ENCODE results near the gene RHCG. TPM values are rescaled to one million over a fixed set of nuclear protein-coding genes. Genes with fewer than 3 reads are reported as not detected.

The RHCG gene
- total and polyA plus RNA-seq, 4 donors, result 0.08 to 0.19 (median 0.15) TPM

DNA sequence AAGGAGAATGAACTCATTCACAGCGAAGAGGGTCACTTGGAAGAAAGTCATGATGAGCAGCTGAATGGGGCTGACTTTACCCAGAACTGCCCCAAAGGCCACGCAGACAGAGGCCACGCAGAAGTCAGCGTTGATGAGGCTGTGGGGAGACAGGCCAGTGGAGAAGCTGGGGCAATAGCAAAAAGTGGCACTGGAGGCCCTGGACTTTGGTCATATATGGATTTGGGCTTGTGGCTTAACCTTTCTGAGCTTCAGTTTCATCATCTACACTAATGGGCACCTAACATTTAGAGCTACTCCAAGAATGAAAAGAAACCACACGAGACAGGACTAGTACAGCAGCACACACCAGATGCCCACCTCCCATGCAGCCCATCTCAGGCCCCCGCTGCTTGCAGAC lies 13.3 kb downstream of the RHCG start:
- no peaks in the 10 kb centered on the region for H3K27me3 ChIP-seq (ENCODE audit: control insufficient read depth in 4 of 4, insufficient read depth in 4 of 4, low read length in 3 of 4)
- peaks cover 0 to 8% (median 2%) of the 10 kb centered on the region in 4 donors for H3K36me3 ChIP-seq (ENCODE audit: control insufficient read depth in 4 of 4, insufficient read depth in 3 of 4, low read depth in 1 of 4, low read length in 3 of 4)
- H3K9me3 ChIP-seq (ENCODE audit: control insufficient read depth in 4 of 4, low read length in 3 of 4), result no peaks in the 10 kb centered on the region
- no peak overlapping the region for H3K27ac ChIP-seq (ENCODE audit: low read depth in 1 of 2, low read length in 2 of 2)
- no peak overlapping the region for H3K4me3 ChIP-seq (ENCODE audit: low read depth in 1 of 3, low read length in 3 of 3)
- WGBS, result 68% methylated on average over 6 of the region's 6 CpGs
- H3K9ac ChIP-seq (ENCODE audit: low read depth in 1 of 2, low read length in 2 of 2), result no peak overlapping the region
- DNase-seq (ENCODE audit: low spot score), result no peak
- TF ChIP-seq, protein P1, sequence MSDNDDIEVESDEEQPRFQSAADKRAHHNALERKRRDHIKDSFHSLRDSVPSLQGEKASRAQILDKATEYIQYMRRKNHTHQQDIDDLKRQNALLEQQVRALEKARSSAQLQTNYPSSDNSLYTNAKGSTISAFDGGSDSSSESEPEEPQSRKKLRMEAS (IDR thresholded peaks at IDR 0.05), result no peak
- TF ChIP-seq HNF4A (conservative IDR thresholded peaks at IDR 0.05), result peak; percentile 65 to 78
- H3K4me1 ChIP-seq (ENCODE audit: control insufficient read depth in 4 of 4, insufficient read depth in 4 of 4, low read length in 3 of 4), result peaks cover 0 to 11% (median 3%) of the 10 kb centered on the region in 4 donors

DNA sequence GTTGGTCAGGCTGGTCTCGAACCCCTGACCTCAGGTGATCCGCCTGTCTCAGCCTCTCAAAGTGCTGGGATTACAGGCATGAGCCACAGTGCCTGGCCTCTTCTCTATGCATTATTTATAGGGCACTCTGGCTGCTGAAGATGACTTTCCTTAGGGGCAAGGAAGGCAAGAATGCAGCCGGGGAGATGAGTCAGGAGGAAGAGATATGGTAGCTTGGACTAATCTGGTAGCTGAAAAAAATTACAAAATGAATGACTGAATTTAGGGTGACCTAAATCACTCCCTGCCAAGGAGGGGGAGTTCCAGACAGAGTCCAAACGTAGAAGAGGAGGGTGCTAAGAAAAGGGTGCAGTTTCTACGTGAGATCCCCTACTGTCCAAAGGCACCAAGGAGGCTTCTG lies 14.2 kb downstream of the RHCG start:
- no peak for DNase-seq (ENCODE audit: low spot score)
- Histone ChIP-seq H3K9me3 (ENCODE audit: control insufficient read depth in 4 of 4, low read length in 3 of 4) (no peaks in the 10 kb centered on the region), H3K4me1 (ENCODE audit: control insufficient read depth in 4 of 4, insufficient read depth in 4 of 4, low read length in 3 of 4) (peaks cover 0 to 11% (median 3%) of the 10 kb centered on the region in 4 donors), H3K27ac (ENCODE audit: low read depth in 1 of 2, low read length in 2 of 2) (no peak overlapping the region), H3K27me3 (ENCODE audit: control insufficient read depth in 4 of 4, insufficient read depth in 4 of 4, low read length in 3 of 4) (no peaks in the 10 kb centered on the region), H3K36me3 (ENCODE audit: control insufficient read depth in 4 of 4, insufficient read depth in 3 of 4, low read depth in 1 of 4, low read length in 3 of 4) (peaks cover 0 to 8% (median 2%) of the 10 kb centered on the region in 4 donors), H3K4me3 (ENCODE audit: low read depth in 1 of 3, low read length in 3 of 3) (no peak overlapping the region), H3K9ac (ENCODE audit: low read depth in 1 of 2, low read length in 2 of 2) (no peak overlapping the region)
- WGBS, result 84% methylated on average over 5 of the region's 5 CpGs
- TF ChIP-seq SP1 (IDR thresholded peaks at IDR 0.05) (no peak), EGR1 (IDR thresholded peaks at IDR 0.05; ENCODE audit: low read depth in 2 of 2) (no peak), TAF1 (conservative IDR thresholded peaks at IDR 0.05) (no peak), HNF4G (IDR thresholded peaks at IDR 0.05) (no peak), NR2F2 (IDR thresholded peaks at IDR 0.05) (no peak), RXRA (IDR thresholded peaks at IDR 0.05) (no peak), FOXA1 (IDR thresholded peaks at IDR 0.05) (no peak), YY1 (IDR thresholded peaks at IDR 0.05) (no peak)
- TF ChIP-seq, protein P1 (IDR thresholded peaks at IDR 0.05), result no peak

DNA sequence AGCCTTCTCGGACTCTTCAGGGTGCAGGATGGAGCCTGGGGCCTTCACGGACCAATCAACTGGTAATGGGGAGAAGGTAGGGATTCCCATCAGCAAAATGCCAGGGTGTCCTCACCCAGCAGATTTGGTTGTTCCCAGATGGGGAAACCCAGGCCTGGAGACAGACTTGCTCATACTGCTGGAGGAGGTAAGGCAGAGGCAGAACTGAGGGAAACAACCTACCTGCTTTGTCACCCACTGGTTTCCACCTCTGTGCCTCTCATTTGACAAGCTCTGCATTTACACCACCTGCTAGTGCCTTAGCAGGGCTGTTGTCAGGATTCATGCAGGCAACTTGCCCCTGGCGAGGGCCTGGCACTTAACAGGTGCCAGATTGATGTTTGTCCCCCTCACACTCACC lies 15.9 kb downstream of the RHCG start:
- TF ChIP-seq, protein P2, sequence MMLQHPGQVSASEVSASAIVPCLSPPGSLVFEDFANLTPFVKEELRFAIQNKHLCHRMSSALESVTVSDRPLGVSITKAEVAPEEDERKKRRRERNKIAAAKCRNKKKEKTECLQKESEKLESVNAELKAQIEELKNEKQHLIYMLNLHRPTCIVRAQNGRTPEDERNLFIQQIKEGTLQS (IDR thresholded peaks at IDR 0.05), result no peak
- TF ChIP-seq, protein P3, sequence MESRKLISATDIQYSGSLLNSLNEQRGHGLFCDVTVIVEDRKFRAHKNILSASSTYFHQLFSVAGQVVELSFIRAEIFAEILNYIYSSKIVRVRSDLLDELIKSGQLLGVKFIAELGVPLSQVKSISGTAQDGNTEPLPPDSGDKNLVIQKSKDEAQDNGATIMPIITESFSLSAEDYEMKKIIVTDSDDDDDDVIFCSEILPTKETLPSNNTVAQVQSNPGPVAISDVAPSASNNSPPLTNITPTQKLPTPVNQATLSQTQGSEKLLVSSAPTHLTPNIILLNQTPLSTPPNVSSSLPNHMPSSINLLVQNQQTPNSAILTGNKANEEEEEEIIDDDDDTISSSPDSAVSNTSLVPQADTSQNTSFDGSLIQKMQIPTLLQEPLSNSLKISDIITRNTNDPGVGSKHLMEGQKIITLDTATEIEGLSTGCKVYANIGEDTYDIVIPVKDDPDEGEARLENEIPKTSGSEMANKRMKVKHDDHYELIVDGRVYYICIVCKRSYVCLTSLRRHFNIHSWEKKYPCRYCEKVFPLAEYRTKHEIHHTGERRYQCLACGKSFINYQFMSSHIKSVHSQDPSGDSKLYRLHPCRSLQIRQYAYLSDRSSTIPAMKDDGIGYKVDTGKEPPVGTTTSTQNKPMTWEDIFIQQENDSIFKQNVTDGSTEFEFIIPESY (IDR thresholded peaks at IDR 0.05), result no peak
- TF ChIP-seq, protein P4, sequence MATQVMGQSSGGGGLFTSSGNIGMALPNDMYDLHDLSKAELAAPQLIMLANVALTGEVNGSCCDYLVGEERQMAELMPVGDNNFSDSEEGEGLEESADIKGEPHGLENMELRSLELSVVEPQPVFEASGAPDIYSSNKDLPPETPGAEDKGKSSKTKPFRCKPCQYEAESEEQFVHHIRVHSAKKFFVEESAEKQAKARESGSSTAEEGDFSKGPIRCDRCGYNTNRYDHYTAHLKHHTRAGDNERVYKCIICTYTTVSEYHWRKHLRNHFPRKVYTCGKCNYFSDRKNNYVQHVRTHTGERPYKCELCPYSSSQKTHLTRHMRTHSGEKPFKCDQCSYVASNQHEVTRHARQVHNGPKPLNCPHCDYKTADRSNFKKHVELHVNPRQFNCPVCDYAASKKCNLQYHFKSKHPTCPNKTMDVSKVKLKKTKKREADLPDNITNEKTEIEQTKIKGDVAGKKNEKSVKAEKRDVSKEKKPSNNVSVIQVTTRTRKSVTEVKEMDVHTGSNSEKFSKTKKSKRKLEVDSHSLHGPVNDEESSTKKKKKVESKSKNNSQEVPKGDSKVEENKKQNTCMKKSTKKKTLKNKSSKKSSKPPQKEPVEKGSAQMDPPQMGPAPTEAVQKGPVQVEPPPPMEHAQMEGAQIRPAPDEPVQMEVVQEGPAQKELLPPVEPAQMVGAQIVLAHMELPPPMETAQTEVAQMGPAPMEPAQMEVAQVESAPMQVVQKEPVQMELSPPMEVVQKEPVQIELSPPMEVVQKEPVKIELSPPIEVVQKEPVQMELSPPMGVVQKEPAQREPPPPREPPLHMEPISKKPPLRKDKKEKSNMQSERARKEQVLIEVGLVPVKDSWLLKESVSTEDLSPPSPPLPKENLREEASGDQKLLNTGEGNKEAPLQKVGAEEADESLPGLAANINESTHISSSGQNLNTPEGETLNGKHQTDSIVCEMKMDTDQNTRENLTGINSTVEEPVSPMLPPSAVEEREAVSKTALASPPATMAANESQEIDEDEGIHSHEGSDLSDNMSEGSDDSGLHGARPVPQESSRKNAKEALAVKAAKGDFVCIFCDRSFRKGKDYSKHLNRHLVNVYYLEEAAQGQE (IDR thresholded peaks at IDR 0.05), result no peak
- no peak for TF ChIP-seq RXRA (IDR thresholded peaks at IDR 0.05)
- TF ChIP-seq HNF4G (IDR thresholded peaks at IDR 0.05), result no peak
- TF ChIP-seq TAF1 (conservative IDR thresholded peaks at IDR 0.05), result no peak
- TF ChIP-seq FOXA2 (IDR thresholded peaks at IDR 0.05), result no peak
- TF ChIP-seq GABPA (IDR thresholded peaks at IDR 0.05 in 1 of 2, conservative IDR thresholded peaks at IDR 0.05 in 1 of 2), result no peak
- no peak for TF ChIP-seq RAD21 (IDR thresholded peaks at IDR 0.05)
- no peak for TF ChIP-seq YY1 (IDR thresholded peaks at IDR 0.05)
- TF ChIP-seq, protein P1 (IDR thresholded peaks at IDR 0.05), result no peak
- TF ChIP-seq SP1 (IDR thresholded peaks at IDR 0.05), result no peak
- TF ChIP-seq, protein P5, sequence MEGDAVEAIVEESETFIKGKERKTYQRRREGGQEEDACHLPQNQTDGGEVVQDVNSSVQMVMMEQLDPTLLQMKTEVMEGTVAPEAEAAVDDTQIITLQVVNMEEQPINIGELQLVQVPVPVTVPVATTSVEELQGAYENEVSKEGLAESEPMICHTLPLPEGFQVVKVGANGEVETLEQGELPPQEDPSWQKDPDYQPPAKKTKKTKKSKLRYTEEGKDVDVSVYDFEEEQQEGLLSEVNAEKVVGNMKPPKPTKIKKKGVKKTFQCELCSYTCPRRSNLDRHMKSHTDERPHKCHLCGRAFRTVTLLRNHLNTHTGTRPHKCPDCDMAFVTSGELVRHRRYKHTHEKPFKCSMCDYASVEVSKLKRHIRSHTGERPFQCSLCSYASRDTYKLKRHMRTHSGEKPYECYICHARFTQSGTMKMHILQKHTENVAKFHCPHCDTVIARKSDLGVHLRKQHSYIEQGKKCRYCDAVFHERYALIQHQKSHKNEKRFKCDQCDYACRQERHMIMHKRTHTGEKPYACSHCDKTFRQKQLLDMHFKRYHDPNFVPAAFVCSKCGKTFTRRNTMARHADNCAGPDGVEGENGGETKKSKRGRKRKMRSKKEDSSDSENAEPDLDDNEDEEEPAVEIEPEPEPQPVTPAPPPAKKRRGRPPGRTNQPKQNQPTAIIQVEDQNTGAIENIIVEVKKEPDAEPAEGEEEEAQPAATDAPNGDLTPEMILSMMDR (IDR thresholded peaks at IDR 0.05; ENCODE audit: low read depth, low read length, missing input control), result no peak
- TF ChIP-seq JUND (IDR thresholded peaks at IDR 0.05), result no peak
- TF ChIP-seq NR2F2 (IDR thresholded peaks at IDR 0.05), result no peak
- no peak for TF ChIP-seq FOXA1 (IDR thresholded peaks at IDR 0.05)
- no peak for TF ChIP-seq EGR1 (IDR thresholded peaks at IDR 0.05; ENCODE audit: low read depth in 2 of 2)
- no peak for TF ChIP-seq HNF4A (conservative IDR thresholded peaks at IDR 0.05)
- H3K4me1 ChIP-seq (ENCODE audit: control insufficient read depth in 4 of 4, insufficient read depth in 4 of 4, low read length in 3 of 4), result peaks cover 0 to 9% (median 2%) of the 10 kb centered on the region in 4 donors
- H3K27me3 ChIP-seq (ENCODE audit: control insufficient read depth in 4 of 4, insufficient read depth in 4 of 4, low read length in 3 of 4), result no peaks in the 10 kb centered on the region
- H3K9ac ChIP-seq (ENCODE audit: low read depth in 1 of 2, low read length in 2 of 2), result no peak overlapping the region
- no peak overlapping the region for H3K4me3 ChIP-seq (ENCODE audit: low read depth in 1 of 3, low read length in 3 of 3)
- DNase-seq (ENCODE audit: low spot score), result no peak
- WGBS, result 97% methylated on average over 3 of the region's 3 CpGs
- H3K27ac ChIP-seq (ENCODE audit: low read depth in 1 of 2, low read length in 2 of 2), result no peak overlapping the region
- H3K36me3 ChIP-seq (ENCODE audit: control insufficient read depth in 4 of 4, insufficient read depth in 3 of 4, low read depth in 1 of 4, low read length in 3 of 4), result peaks cover 0 to 8% (median 2%) of the 10 kb centered on the region in 4 donors
- no peaks in the 10 kb centered on the region for H3K9me3 ChIP-seq (ENCODE audit: control insufficient read depth in 4 of 4, low read length in 3 of 4)
